Measurements from ENCODE around the gene MFN2. TPM values are rescaled to one million over a fixed set of nuclear protein-coding genes. Genes with fewer than 3 reads are reported as not detected.
A peak's percentile ranks its signal among the peaks of the same experiment; 100 is the strongest.

MFN2 gene
- total and polyA plus RNA-seq, 9 of the 15 experiments (the other 6 are each of a cell fraction or from before 2014, with no cell fraction given), result 10.5 to 158 (median 87.1) TPM

DNA sequence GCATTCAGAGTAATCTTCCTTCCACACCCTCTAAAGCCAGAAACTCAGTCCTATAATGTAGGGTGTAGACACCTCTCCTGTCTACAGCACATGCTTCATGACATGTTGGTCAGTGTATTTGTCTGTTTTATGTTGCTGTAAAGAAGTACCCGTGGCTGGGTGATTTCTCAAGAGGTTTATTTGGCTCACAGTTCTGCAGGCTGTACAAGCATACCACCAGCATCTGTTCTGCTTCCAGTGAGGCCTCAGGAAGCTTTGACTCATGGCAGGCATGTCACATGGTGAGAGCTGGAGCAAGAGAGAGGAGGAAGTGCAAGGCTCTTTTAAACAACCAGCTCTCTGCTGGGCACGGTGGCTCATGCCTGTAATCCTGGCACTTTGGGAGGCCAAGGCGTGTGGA, 33.6 kb upstream of the MFN2 start:
- Histone ChIP-seq H3K36me3 (ENCODE audit: control insufficient read depth, insufficient read depth, low read length) (peaks cover 78% of the 10 kb centered on the region), H3K27ac (ENCODE audit: extremely low read depth, low read depth, low read length) (no peak overlapping the region; the same call in 2 of the 3 replicates), H3K4me3 (no peak overlapping the region), H3K4me1 (replicated peaks in 1 of 2; ENCODE audit: control insufficient read depth in 2 of 2, insufficient read depth in 2 of 2, low read length in 2 of 2) (peaks cover 0 to 10% of the 10 kb centered on the region in 2 experiments; a peak in 3 of 5 replicates), H3K79me2 (ENCODE audit: control insufficient read depth, insufficient read depth, low read length) (peaks cover 5% of the 10 kb centered on the region; the same call in 2 of the 3 replicates), H2AFZ (ENCODE audit: low read depth, low read length) (no peak overlapping the region), H3K4me2 (ENCODE audit: insufficient read depth, low read length) (no peak overlapping the region), H3K9me1 (ENCODE audit: control insufficient read depth, insufficient read depth, low read length) (no peaks in the 10 kb centered on the region), H3K27me3 (ENCODE audit: control insufficient read depth in 2 of 2, insufficient read depth in 2 of 2, low read length in 2 of 2) (no peaks in the 10 kb centered on the region), H3K9me3 (replicated peaks; ENCODE audit: control insufficient read depth, insufficient read depth, low read depth, low read length) (peaks cover 8% of the 10 kb centered on the region), H3K9ac (ENCODE audit: insufficient read depth in 1 of 2, low read depth in 2 of 2, low read length in 2 of 2) (no peak overlapping the region), H4K20me1 (replicated peaks; ENCODE audit: control insufficient read depth, insufficient read depth, low read length) (no peaks in the 10 kb centered on the region)
- ChIA-PET CTCF (ENCODE audit: low intra/inter-chr PET ratio) (no interaction called here), POLR2A (interaction anchor here (1.2 to 6.3 kb wide), 3 partner anchors 9 to 38 kb away, joined by 6 to 51 read pairs (median 10); partner anchors contain the start of gene PLOD1)
- ATAC-seq (no peak), FAIRE-seq (no peak), DNase-seq (ENCODE audit: extremely low read depth in 1 of 4, low spot score in 3 of 4) (no peak)
- 80% methylated on average over 3 of the region's 3 CpGs for WGBS (ENCODE audit: insufficient coverage, low coverage, missing lambda C conversion rate)
- in situ Hi-C loops (cut with MboI) (no loop called here), intact Hi-C loops (cut with micrococcal nuclease) (no loop called here)
- no TSS peak for BruUV-seq (replicated peaks)
- TF ChIP-seq GABPB2 (CRISPR knock-in tag; conservative IDR thresholded peaks at IDR 0.05), result no peak
- TF ChIP-seq ATF2 (CRISPR knock-in tag; IDR thresholded peaks at IDR 0.05), result no peak
- peak; percentile 98 for TF ChIP-seq ZNF766 (CRISPR knock-in tag; conservative IDR thresholded peaks at IDR 0.05)
- no peak for TF ChIP-seq LEF1 (IDR thresholded peaks at IDR 0.05)
- no peak for TF ChIP-seq MAFF (IDR thresholded peaks at IDR 0.05; ENCODE audit: low read length)
- TF ChIP-seq CGGBP1 (CRISPR knock-in tag; IDR thresholded peaks at IDR 0.05), result no peak
- TF ChIP-seq, protein P1, sequence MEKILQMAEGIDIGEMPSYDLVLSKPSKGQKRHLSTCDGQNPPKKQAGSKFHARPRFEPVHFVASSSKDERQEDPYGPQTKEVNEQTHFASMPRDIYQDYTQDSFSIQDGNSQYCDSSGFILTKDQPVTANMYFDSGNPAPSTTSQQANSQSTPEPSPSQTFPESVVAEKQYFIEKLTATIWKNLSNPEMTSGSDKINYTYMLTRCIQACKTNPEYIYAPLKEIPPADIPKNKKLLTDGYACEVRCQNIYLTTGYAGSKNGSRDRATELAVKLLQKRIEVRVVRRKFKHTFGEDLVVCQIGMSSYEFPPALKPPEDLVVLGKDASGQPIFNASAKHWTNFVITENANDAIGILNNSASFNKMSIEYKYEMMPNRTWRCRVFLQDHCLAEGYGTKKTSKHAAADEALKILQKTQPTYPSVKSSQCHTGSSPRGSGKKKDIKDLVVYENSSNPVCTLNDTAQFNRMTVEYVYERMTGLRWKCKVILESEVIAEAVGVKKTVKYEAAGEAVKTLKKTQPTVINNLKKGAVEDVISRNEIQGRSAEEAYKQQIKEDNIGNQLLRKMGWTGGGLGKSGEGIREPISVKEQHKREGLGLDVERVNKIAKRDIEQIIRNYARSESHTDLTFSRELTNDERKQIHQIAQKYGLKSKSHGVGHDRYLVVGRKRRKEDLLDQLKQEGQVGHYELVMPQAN (IDR thresholded peaks at IDR 0.05; ENCODE audit: borderline replicate concordance), result no peak
- 0 out of 4 replicates have a peak, but pooled peaks of 1 of the 2 experiments have one; percentile 12 for TF ChIP-seq MLLT1 (IDR thresholded peaks at IDR 0.05)
- TF ChIP-seq CBX1 (IDR thresholded peaks at IDR 0.05; ENCODE audit: low read depth), result 0 out of 2 replicates have a peak, but pooled peaks have one; percentile 17
- TF ChIP-seq ZNF316 (IDR thresholded peaks at IDR 0.05), result peak; percentile 73
- 0 out of 2 replicates have a peak, but pooled peaks have one; percentile 1 for TF ChIP-seq ZBTB17 (CRISPR knock-in tag; IDR thresholded peaks at IDR 0.05)
- TF ChIP-seq SIX5 (IDR thresholded peaks at IDR 0.05; ENCODE audit: borderline replicate concordance in 1 of 2, insufficient read depth in 1 of 2, low read depth in 1 of 2, low read length in 2 of 2), result no peak
- peak in 1 of 2 experiments; percentile 57; a peak in 1 of 3 replicates for TF ChIP-seq CBX3 (IDR thresholded peaks at IDR 0.05; ENCODE audit: borderline replicate concordance in 1 of 2, low read length in 2 of 2)
- peak; percentile 78 for TF ChIP-seq TRIM28 (IDR thresholded peaks at IDR 0.05)
- no peak for TF ChIP-seq ZNF639 (CRISPR knock-in tag; conservative IDR thresholded peaks at IDR 0.05 in 1 of 2, IDR thresholded peaks at IDR 0.05 in 1 of 2)
- TF ChIP-seq CHD4 (IDR thresholded peaks at IDR 0.05; ENCODE audit: insufficient read depth, insufficient replicate concordance, low read depth, low read length, poor library complexity, severe bottlenecking), result no peak
